Measurements from ENCODE around the gene NT5DC4.

Gene NT5DC4

GRCh38 chr2:112772322-112772721 lies 51.5 kb downstream of the NT5DC4 start:
- H3K27ac ChIP-seq, result no peak overlapping the region
- TF ChIP-seq CTCF (conservative IDR thresholded peaks at IDR 0.05), result no peak

- H3K27ac ChIP-seq, result no peak overlapping the region
- TF ChIP-seq CTCF (conservative IDR thresholded peaks at IDR 0.05), result no peak
Measured at GRCh38 chr2:112772911-112773475, 52.2 kb downstream of the NT5DC4 start.

- H3K27ac ChIP-seq, result no peak overlapping the region
- no peak for TF ChIP-seq CTCF (conservative IDR thresholded peaks at IDR 0.05)
Measured at GRCh38 chr2:112773556-112773955, 52.7 kb downstream of the NT5DC4 start.

- H3K27ac ChIP-seq, result no peak overlapping the region
- TF ChIP-seq CTCF (conservative IDR thresholded peaks at IDR 0.05), result no peak
Measured at GRCh38 chr2:112774536-112775285, 53.9 kb downstream of the NT5DC4 start.

- no peak overlapping the region for H3K27ac ChIP-seq
- TF ChIP-seq CTCF (conservative IDR thresholded peaks at IDR 0.05), result no peak
Measured at GRCh38 chr2:112776113-112776512, 55.3 kb downstream of the NT5DC4 start.

- H3K27ac ChIP-seq, result no peak overlapping the region
- TF ChIP-seq CTCF (conservative IDR thresholded peaks at IDR 0.05), result no peak
Measured at GRCh38 chr2:112777036-112777435, 56.2 kb downstream of the NT5DC4 start.

GRCh38 chr2:112779598-112779997 lies 58.8 kb downstream of the NT5DC4 start:
- H3K27ac ChIP-seq, result no peak overlapping the region; the same call in 1 of the 2 replicates
- no peak for TF ChIP-seq CTCF (conservative IDR thresholded peaks at IDR 0.05)

All from VCaP (cell line).